Measurements from ENCODE around the gene CDC42BPB. TPM values are rescaled to one million over a fixed set of nuclear protein-coding genes. Genes with fewer than 3 reads are reported as not detected.

The CDC42BPB gene
- total RNA-seq, 1 donor from 2014 or later = 116 TPM

DNA sequence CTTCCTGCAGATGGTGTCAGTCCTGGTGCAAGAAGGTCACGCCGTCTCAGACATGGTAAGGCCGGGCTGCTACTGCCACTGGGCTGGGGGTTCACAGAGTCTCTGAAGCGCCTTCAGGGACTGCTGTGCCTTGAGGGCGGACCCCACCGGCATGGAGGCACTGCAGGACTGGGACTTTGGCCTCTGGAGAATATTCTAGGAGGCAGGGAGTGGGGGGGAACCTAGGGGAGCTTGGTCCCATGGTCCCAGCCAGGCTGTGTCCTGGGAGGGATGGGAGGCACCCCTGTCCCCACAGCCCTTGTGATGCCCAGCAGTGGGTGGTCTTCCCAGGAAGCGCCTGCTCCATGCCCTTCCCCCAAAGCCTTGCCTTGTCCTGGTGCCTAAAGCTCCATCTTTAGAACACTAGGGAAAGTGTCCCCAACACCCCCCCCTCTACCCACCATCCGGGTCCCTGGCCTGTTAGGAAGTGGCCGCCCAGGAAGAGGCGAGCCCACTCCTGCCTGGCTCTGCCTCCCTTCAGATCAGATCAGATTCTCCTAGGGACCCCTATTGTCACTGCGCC lies 133.3 kb downstream of the CDC42BPB start:
- peaks cover 22% of the 10 kb centered on the region for H3K27me3 Mint-ChIP-seq (ENCODE audit: low read depth, unreplicated experiment)
- FAIRE-seq (no peak), DNase-seq (ENCODE audit: low read depth) (no peak)
- H3K27ac Mint-ChIP-seq (ENCODE audit: unreplicated experiment) = no peak overlapping the region
- peaks cover 14% of the 10 kb centered on the region for H3K4me1 ChIP-seq (ENCODE audit: insufficient read depth, low read length)
- no peaks in the 10 kb centered on the region for H3K79me2 ChIP-seq (ENCODE audit: insufficient read depth, low read length)
- no peak overlapping the region for H3K9ac ChIP-seq (ENCODE audit: low read length)
- no peaks in the 10 kb centered on the region for H3K4me1 Mint-ChIP-seq (ENCODE audit: low read depth, unreplicated experiment)
- H3K9me3 ChIP-seq (ENCODE audit: insufficient read depth, low read depth, low read length) = peaks cover 5% of the 10 kb centered on the region
- peaks cover 48% of the 10 kb centered on the region for H3K27me3 ChIP-seq (ENCODE audit: insufficient read depth, low read length)
- H2AFZ ChIP-seq (ENCODE audit: low read depth, low read length) = no peak overlapping the region
- H3K36me3 ChIP-seq (ENCODE audit: insufficient read depth, low read length) = no peaks in the 10 kb centered on the region
- no peak overlapping the region for H3K4me2 ChIP-seq (ENCODE audit: low read length)
- no peak overlapping the region for H3K27ac ChIP-seq (ENCODE audit: low read depth, low read length)
- no peak for TF ChIP-seq EZH2 (IDR thresholded peaks at IDR 0.05; ENCODE audit: insufficient read depth, low read length)
- TF ChIP-seq, protein P1, sequence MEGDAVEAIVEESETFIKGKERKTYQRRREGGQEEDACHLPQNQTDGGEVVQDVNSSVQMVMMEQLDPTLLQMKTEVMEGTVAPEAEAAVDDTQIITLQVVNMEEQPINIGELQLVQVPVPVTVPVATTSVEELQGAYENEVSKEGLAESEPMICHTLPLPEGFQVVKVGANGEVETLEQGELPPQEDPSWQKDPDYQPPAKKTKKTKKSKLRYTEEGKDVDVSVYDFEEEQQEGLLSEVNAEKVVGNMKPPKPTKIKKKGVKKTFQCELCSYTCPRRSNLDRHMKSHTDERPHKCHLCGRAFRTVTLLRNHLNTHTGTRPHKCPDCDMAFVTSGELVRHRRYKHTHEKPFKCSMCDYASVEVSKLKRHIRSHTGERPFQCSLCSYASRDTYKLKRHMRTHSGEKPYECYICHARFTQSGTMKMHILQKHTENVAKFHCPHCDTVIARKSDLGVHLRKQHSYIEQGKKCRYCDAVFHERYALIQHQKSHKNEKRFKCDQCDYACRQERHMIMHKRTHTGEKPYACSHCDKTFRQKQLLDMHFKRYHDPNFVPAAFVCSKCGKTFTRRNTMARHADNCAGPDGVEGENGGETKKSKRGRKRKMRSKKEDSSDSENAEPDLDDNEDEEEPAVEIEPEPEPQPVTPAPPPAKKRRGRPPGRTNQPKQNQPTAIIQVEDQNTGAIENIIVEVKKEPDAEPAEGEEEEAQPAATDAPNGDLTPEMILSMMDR (IDR thresholded peaks at IDR 0.05; ENCODE audit: insufficient read depth, low read depth, low read length) = no peak
- H3K4me3 Mint-ChIP-seq (ENCODE audit: unreplicated experiment) = no peak overlapping the region
- H3K9me3 Mint-ChIP-seq (ENCODE audit: unreplicated experiment) = no peaks in the 10 kb centered on the region
- no peak overlapping the region for H3K4me3 ChIP-seq (ENCODE audit: insufficient read depth, low read depth, low read length)
- H4K20me1 ChIP-seq (ENCODE audit: insufficient read depth, low read length) = peaks cover 8% of the 10 kb centered on the region
- no peaks in the 10 kb centered on the region for H3K36me3 Mint-ChIP-seq (ENCODE audit: low read depth, unreplicated experiment)

DNA sequence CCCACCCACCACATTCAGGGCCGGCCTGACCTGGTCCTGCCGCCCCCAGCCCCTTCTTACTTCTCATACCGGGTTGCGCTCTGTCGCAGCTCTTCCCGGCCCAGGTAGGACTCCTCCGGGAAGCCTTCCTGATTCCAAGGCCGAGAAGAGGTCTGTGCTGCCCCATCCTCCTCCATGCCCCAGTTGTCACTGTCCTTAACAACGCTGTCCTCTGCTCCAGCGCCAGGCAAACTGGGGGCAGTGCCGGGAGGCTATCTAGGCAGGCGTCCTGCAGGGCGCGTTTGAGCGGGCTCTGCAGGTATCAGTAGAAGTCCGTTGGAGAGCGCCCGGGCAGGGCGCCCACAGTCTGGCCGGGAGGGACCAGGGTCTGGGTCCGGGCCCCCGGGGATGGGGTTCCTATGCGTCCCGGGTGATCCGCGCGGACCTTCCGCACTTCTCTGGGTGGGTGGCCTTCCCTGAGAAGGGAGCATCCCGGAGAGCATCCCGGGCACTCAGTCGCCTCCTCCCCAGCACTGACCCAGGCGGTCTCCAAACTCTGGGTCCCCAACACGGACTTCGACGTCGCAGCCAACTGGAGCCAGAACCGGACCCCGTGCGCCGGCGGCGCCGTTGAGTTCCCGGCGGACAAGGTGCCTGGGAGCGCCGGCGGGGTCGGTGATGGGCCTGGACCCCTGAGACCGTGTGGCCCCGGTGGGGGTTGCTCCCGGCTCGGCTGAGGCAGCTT lies 134.0 kb downstream of the CDC42BPB start:
- Histone ChIP-seq H4K20me1 (ENCODE audit: insufficient read depth, low read length) (peaks cover 8% of the 10 kb centered on the region), H3K4me1 (ENCODE audit: insufficient read depth, low read length) (peaks cover 9% of the 10 kb centered on the region), H3K9me3 (ENCODE audit: insufficient read depth, low read depth, low read length) (peaks cover 5% of the 10 kb centered on the region), H3K4me3 (ENCODE audit: insufficient read depth, low read depth, low read length) (peak overlapping the region; percentile 23), H3K79me2 (ENCODE audit: insufficient read depth, low read length) (no peaks in the 10 kb centered on the region), H3K36me3 (ENCODE audit: insufficient read depth, low read length) (no peaks in the 10 kb centered on the region), H3K27ac (ENCODE audit: low read depth, low read length) (no peak overlapping the region), H3K9ac (ENCODE audit: low read length) (peak overlapping the region; percentile 14), H2AFZ (ENCODE audit: low read depth, low read length) (no peak overlapping the region), H3K27me3 (ENCODE audit: insufficient read depth, low read length) (peaks cover 44% of the 10 kb centered on the region), H3K4me2 (ENCODE audit: low read length) (peak overlapping the region; percentile 71)
- H3K27ac Mint-ChIP-seq (ENCODE audit: unreplicated experiment) = no peak overlapping the region
- H3K9me3 Mint-ChIP-seq (ENCODE audit: unreplicated experiment) = no peaks in the 10 kb centered on the region
- no peaks in the 10 kb centered on the region for H3K36me3 Mint-ChIP-seq (ENCODE audit: low read depth, unreplicated experiment)
- DNase-seq (ENCODE audit: low read depth) (no peak), FAIRE-seq (no peak)
- H3K27me3 Mint-ChIP-seq (ENCODE audit: low read depth, unreplicated experiment) = peaks cover 22% of the 10 kb centered on the region
- TF ChIP-seq EZH2 (IDR thresholded peaks at IDR 0.05; ENCODE audit: insufficient read depth, low read length) = peak; percentile 98
- TF ChIP-seq, protein P1 (IDR thresholded peaks at IDR 0.05; ENCODE audit: insufficient read depth, low read depth, low read length) = no peak
- no peaks in the 10 kb centered on the region for H3K4me1 Mint-ChIP-seq (ENCODE audit: low read depth, unreplicated experiment)
- no peak overlapping the region for H3K4me3 Mint-ChIP-seq (ENCODE audit: unreplicated experiment)
